Osteocyte (in vitro differentiated cells): ENCODE results near the gene HPSE2. TPM values are rescaled to one million over a fixed set of nuclear protein-coding genes. Genes with fewer than 3 reads are reported as not detected.

Experiments used
- DNase-seq: peaks from one replicate; pipeline ENCODE4 v3.0.0; 2021; ENCODE audit warnings: mixed read lengths; ENCODE audit not compliant: unreplicated experiment; ENCODE audit errors: extremely low spot score
- H3K27ac Mint-ChIP-seq: one replicate; pipeline ENCODE4 v1.8.0; 2021; ENCODE audit warnings: mild to moderate bottlenecking, mixed read lengths; ENCODE audit not compliant: unreplicated experiment
- H3K27me3 Mint-ChIP-seq: one replicate; pipeline ENCODE4 v1.8.0; 2021; ENCODE audit warnings: mixed read lengths; ENCODE audit not compliant: unreplicated experiment
- H3K36me3 Mint-ChIP-seq: one replicate; pipeline ENCODE4 v1.8.0; 2021; ENCODE audit warnings: mixed read lengths; ENCODE audit not compliant: unreplicated experiment
- H3K4me1 Mint-ChIP-seq: one replicate; pipeline ENCODE4 v1.8.0; 2021; ENCODE audit warnings: mixed read lengths; ENCODE audit not compliant: unreplicated experiment
- H3K4me3 Mint-ChIP-seq: one replicate; pipeline ENCODE4 v1.8.0; 2021; ENCODE audit warnings: mild to moderate bottlenecking, moderate library complexity, mixed read lengths; ENCODE audit not compliant: unreplicated experiment
- H3K9me3 Mint-ChIP-seq: one replicate; pipeline ENCODE4 v1.8.0; 2021; ENCODE audit warnings: mixed read lengths; ENCODE audit not compliant: unreplicated experiment
- total RNA-seq: library from RNA; stranded (reverse); gene quantifications from 2 replicates; pipeline ENCODE4 v1.2.1, GENCODE V29; 2021
- TF ChIP-seq, protein P1 (sequence below): fragments of 200-600 bp; sonication (generic); IDR thresholded peaks from 2 replicates; pipeline ENCODE4 v1.5.0; 2021; ENCODE audit warnings: antibody characterized with exemption, mild to moderate bottlenecking, moderate library complexity

HPSE2 gene
- total RNA-seq, 1 donor from 2014 or later, result not detected

DNA sequence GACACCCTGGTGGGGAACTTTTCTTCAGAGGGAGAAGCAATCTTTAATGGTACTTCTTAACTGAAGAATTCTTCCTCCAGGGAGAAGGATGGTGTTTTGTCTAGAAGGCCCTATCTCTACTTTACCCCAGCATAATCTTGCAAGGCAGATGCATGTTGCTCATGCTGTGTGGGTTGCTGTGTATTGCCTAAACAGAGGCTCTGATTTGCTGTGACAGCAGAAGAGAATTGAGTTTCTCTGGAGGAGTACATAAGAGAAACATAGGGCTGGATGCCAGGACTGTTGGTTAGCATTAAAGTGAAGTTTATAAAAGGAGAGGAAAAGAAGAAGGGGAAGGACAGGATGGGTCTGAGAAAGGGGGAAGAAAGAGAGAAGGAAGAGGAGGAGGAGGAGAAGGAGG, 540.8 kb downstream of the HPSE2 start:
- no peak for DNase-seq
- no peaks in the 10 kb centered on the region for H3K4me1 Mint-ChIP-seq
- peaks cover 3% of the 10 kb centered on the region for H3K9me3 Mint-ChIP-seq
- no peak overlapping the region for H3K27ac Mint-ChIP-seq
- H3K27me3 Mint-ChIP-seq, result no peaks in the 10 kb centered on the region
- H3K36me3 Mint-ChIP-seq, result no peaks in the 10 kb centered on the region
- no peak overlapping the region for H3K4me3 Mint-ChIP-seq
- TF ChIP-seq, protein P1, sequence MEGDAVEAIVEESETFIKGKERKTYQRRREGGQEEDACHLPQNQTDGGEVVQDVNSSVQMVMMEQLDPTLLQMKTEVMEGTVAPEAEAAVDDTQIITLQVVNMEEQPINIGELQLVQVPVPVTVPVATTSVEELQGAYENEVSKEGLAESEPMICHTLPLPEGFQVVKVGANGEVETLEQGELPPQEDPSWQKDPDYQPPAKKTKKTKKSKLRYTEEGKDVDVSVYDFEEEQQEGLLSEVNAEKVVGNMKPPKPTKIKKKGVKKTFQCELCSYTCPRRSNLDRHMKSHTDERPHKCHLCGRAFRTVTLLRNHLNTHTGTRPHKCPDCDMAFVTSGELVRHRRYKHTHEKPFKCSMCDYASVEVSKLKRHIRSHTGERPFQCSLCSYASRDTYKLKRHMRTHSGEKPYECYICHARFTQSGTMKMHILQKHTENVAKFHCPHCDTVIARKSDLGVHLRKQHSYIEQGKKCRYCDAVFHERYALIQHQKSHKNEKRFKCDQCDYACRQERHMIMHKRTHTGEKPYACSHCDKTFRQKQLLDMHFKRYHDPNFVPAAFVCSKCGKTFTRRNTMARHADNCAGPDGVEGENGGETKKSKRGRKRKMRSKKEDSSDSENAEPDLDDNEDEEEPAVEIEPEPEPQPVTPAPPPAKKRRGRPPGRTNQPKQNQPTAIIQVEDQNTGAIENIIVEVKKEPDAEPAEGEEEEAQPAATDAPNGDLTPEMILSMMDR, result no peak

DNA sequence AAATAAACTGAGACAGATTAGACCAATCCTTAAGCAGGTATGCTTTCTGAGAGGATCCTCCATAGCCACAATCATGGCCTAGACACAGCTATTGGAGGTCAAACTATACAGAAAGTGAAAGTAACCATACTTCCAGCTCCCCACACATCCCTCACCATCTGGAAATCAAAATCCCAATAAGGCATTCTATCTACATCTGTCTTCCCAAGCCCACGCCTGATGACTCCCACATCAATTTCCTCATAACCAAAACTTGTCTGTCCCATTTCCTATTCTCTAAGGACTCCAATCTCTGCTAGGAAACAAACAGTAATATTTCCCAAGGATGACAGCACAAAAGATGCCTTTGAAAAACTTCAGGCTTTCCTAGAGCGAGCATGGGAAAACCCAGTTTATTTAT, 541.6 kb downstream of the HPSE2 start:
- Mint-ChIP-seq H3K27me3 (no peaks in the 10 kb centered on the region), H3K4me3 (no peak overlapping the region), H3K4me1 (no peaks in the 10 kb centered on the region), H3K27ac (no peak overlapping the region), H3K9me3 (peaks cover 10% of the 10 kb centered on the region), H3K36me3 (no peaks in the 10 kb centered on the region)
- TF ChIP-seq, protein P1, result no peak
- no peak for DNase-seq

GRCh38 chr10:98687685-98688084, 548.0 kb downstream of the HPSE2 start:
- TF ChIP-seq, protein P1, result no peak
- Mint-ChIP-seq H3K36me3 (no peaks in the 10 kb centered on the region), H3K9me3 (peaks cover 27% of the 10 kb centered on the region), H3K27me3 (peaks cover 4% of the 10 kb centered on the region), H3K27ac (no peak overlapping the region), H3K4me1 (no peaks in the 10 kb centered on the region), H3K4me3 (no peak overlapping the region)
- DNase-seq, result no peak

GRCh38 chr10:98684019-98684899, 551.4 kb downstream of the HPSE2 start:
- DNase-seq, result no peak
- Mint-ChIP-seq H3K9me3 (peaks cover 23% of the 10 kb centered on the region), H3K36me3 (no peaks in the 10 kb centered on the region)

DNA sequence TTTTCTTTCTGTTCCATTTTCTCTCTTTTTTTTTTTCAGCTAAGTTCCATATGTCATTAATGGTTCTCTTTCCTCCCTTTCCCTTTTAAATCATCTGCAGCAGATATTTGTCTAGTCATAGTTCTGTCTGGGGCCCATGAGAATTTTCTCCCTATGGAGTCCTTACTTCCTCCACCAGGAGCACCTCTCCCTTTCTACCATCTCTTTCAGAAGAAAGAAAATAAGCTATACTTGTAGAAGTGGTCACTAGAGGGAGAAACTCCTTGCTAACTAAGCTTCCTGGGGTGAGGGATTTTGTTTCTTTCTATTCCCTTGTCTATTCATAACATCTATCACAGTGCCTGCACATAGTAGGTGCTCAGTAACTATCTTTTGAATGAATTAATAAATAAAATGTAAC, 558.8 kb downstream of the HPSE2 start:
- no peak for DNase-seq
- TF ChIP-seq, protein P1, result no peak
- H3K27ac Mint-ChIP-seq, result no peak overlapping the region

More at GRCh38 chr10:98684019-98684899, 551.4 kb downstream of the HPSE2 start:
- H3K27ac Mint-ChIP-seq, result no peak overlapping the region
- H3K4me3 Mint-ChIP-seq, result no peak overlapping the region
- H3K4me1 Mint-ChIP-seq, result no peaks in the 10 kb centered on the region
- TF ChIP-seq, protein P1, result no peak
- H3K27me3 Mint-ChIP-seq, result peaks cover 4% of the 10 kb centered on the region

More for the DNA sequence above, 558.8 kb downstream of the HPSE2 start:
- no peaks in the 10 kb centered on the region for H3K27me3 Mint-ChIP-seq
- H3K4me1 Mint-ChIP-seq, result no peaks in the 10 kb centered on the region
- H3K4me3 Mint-ChIP-seq, result no peak overlapping the region
- no peaks in the 10 kb centered on the region for H3K9me3 Mint-ChIP-seq
- H3K36me3 Mint-ChIP-seq, result no peaks in the 10 kb centered on the region
